ENCODE results near the gene CARM1. TPM values are rescaled to one million over a fixed set of nuclear protein-coding genes. Genes with fewer than 3 reads are reported as not detected.

The CARM1 gene
- total RNA-seq, 1 donor from 2014 or later: 33.5 TPM

GRCh38 chr19:10907925-10908324 lies 36.6 kb downstream of the CARM1 start:
- no peak for DNase-seq (ENCODE audit: low spot score)

- DNase-seq (ENCODE audit: low spot score): no peak
These were observed 37.1 kb downstream of the CARM1 start for GRCh38 chr19:10908380-10908960.

- no peak for DNase-seq (ENCODE audit: low spot score)
These were observed 40.4 kb downstream of the CARM1 start for GRCh38 chr19:10911579-10912363.

- no peak for DNase-seq (ENCODE audit: low spot score)
These were observed 41.3 kb downstream of the CARM1 start for GRCh38 chr19:10912619-10913018.

GRCh38 chr19:10913716-10914340 lies 42.5 kb downstream of the CARM1 start:
- DNase-seq (ENCODE audit: low spot score): no peak

- no peak for DNase-seq (ENCODE audit: low spot score)
These were observed 44.1 kb downstream of the CARM1 start for GRCh38 chr19:10915130-10916091.

GRCh38 chr19:10916602-10917001 lies 45.2 kb downstream of the CARM1 start:
- no peak for DNase-seq (ENCODE audit: low spot score)

- DNase-seq (ENCODE audit: low spot score): no peak
These were observed 47.0 kb downstream of the CARM1 start for GRCh38 chr19:10918359-10918758.

- DNase-seq (ENCODE audit: low spot score): no peak
These were observed 48.3 kb downstream of the CARM1 start for GRCh38 chr19:10919352-10920287.

- DNase-seq (ENCODE audit: low spot score): no peak
These were observed 48.9 kb downstream of the CARM1 start for GRCh38 chr19:10920288-10920655.

GRCh38 chr19:10920781-10921180 lies 49.4 kb downstream of the CARM1 start:
- no peak for DNase-seq (ENCODE audit: low spot score)

GRCh38 chr19:10921199-10921909 lies 50.0 kb downstream of the CARM1 start:
- DNase-seq (ENCODE audit: low spot score): no peak

GRCh38 chr19:10921910-10922637 lies 50.7 kb downstream of the CARM1 start:
- no peak for DNase-seq (ENCODE audit: low spot score)

GRCh38 chr19:10922638-10923014 lies 51.3 kb downstream of the CARM1 start:
- DNase-seq (ENCODE audit: low spot score): no peak

- no peak for DNase-seq (ENCODE audit: low spot score)
These were observed 52.1 kb downstream of the CARM1 start for GRCh38 chr19:10923260-10924112.

GRCh38 chr19:10924597-10924996 lies 53.2 kb downstream of the CARM1 start:
- DNase-seq (ENCODE audit: low spot score): no peak

- DNase-seq (ENCODE audit: low spot score): no peak
These were observed 56.6 kb downstream of the CARM1 start for GRCh38 chr19:10927730-10928562.

Measured in mucosa of gallbladder (tissue), 1 donor.